KMS-11 (cell line): ENCODE measurements around the gene DMD.

ENCODE experiments used
- H2AFZ ChIP-seq: fragments of 200-600 bp; sonication (generic); 2 replicates; pipeline ENCODE4 v1.6.1; 2016; ENCODE audit warnings: antibody characterized with exemption, mixed run types, low read depth
- H3K27ac ChIP-seq: fragments of 200-600 bp; sonication (generic); 2 replicates; pipeline ENCODE4 v1.6.1; 2016; ENCODE audit warnings: mild to moderate bottlenecking, mixed run types
- H3K27me3 ChIP-seq: fragments of 200-600 bp; sonication (generic); 2 replicates; pipeline ENCODE4 v1.6.1; 2017; ENCODE audit warnings: mild to moderate bottlenecking, low read depth, mixed run types, moderate library complexity; ENCODE audit not compliant: insufficient read depth
- H3K36me3 ChIP-seq: fragments of 200-600 bp; sonication (generic); 2 replicates; pipeline ENCODE4 v1.6.1; 2017; ENCODE audit warnings: mild to moderate bottlenecking, mixed run types; ENCODE audit not compliant: insufficient read depth
- H3K4me1 ChIP-seq: fragments of 200-600 bp; sonication (generic); 2 replicates; pipeline ENCODE4 v1.6.1; 2016; ENCODE audit warnings: mild to moderate bottlenecking, low read depth, mixed run types; ENCODE audit not compliant: poor library complexity, severe bottlenecking
- H3K4me2 ChIP-seq: fragments of 200-600 bp; sonication (generic); 2 replicates; pipeline ENCODE4 v1.7.0; 2016; ENCODE audit warnings: mild to moderate bottlenecking, mixed run types
- H3K4me3 ChIP-seq: fragments of 200-600 bp; sonication (generic); IDR thresholded peaks from 2 replicates; pipeline ENCODE4 v1.6.1; 2017; ENCODE audit warnings: low read depth, low read length, mixed read lengths; ENCODE audit not compliant: insufficient read depth
- H3K79me2 ChIP-seq: fragments of 200-600 bp; sonication (generic); 2 replicates; pipeline ENCODE4 v1.6.1; 2016; ENCODE audit warnings: low read depth, mixed run types; ENCODE audit not compliant: insufficient read depth
- H3K9ac ChIP-seq: fragments of 200-600 bp; sonication (generic); 2 replicates; pipeline ENCODE4 v1.6.1; 2016; ENCODE audit warnings: mild to moderate bottlenecking, mixed run types
- H4K20me1 ChIP-seq: fragments of 200-600 bp; sonication (generic); 2 replicates; pipeline ENCODE4 v1.6.1; 2016; ENCODE audit warnings: mild to moderate bottlenecking, mixed run types; ENCODE audit not compliant: insufficient read depth
- CTCF ChIP-seq: fragments of 200-600 bp; sonication (generic); conservative IDR thresholded peaks from 2 replicates; pipeline ENCODE4 v1.6.1; 2017; ENCODE audit warnings: low read depth, mild to moderate bottlenecking, antibody characterized with exemption, low read length, moderate library complexity, mixed read lengths

Gene DMD

GRCh38 chrX:32576885-32577284 lies 634.5 kb downstream of the DMD start:
- Histone ChIP-seq H3K27ac (no peak overlapping the region), H3K79me2 (no peaks in the 10 kb centered on the region), H3K4me3 (no peak overlapping the region), H3K4me1 (no peaks in the 10 kb centered on the region), H3K9ac (no peak overlapping the region), H4K20me1 (no peaks in the 10 kb centered on the region), H3K27me3 (no peaks in the 10 kb centered on the region), H2AFZ (no peak overlapping the region), H3K36me3 (no peaks in the 10 kb centered on the region), H3K4me2 (no peak overlapping the region)
- no peak for TF ChIP-seq CTCF

- Histone ChIP-seq H3K27me3 (no peaks in the 10 kb centered on the region), H3K79me2 (no peaks in the 10 kb centered on the region), H2AFZ (no peak overlapping the region), H3K27ac (no peak overlapping the region), H3K4me2 (no peak overlapping the region), H3K36me3 (no peaks in the 10 kb centered on the region), H3K9ac (no peak overlapping the region), H3K4me1 (no peaks in the 10 kb centered on the region), H4K20me1 (no peaks in the 10 kb centered on the region), H3K4me3 (no peak overlapping the region)
- no peak for TF ChIP-seq CTCF
Observed at GRCh38 chrX:32572644-32573043, 638.7 kb downstream of the DMD start.

- no peak overlapping the region for H3K4me2 ChIP-seq
- H3K79me2 ChIP-seq: no peaks in the 10 kb centered on the region
- H3K4me1 ChIP-seq: no peaks in the 10 kb centered on the region
- H4K20me1 ChIP-seq: no peaks in the 10 kb centered on the region
- H3K4me3 ChIP-seq: no peak overlapping the region
- no peak for TF ChIP-seq CTCF
- no peaks in the 10 kb centered on the region for H3K27me3 ChIP-seq
- no peaks in the 10 kb centered on the region for H3K36me3 ChIP-seq
- no peak overlapping the region for H3K9ac ChIP-seq
- H3K27ac ChIP-seq: no peak overlapping the region
- no peak overlapping the region for H2AFZ ChIP-seq
Observed at GRCh38 chrX:32571579-32571978, 639.8 kb downstream of the DMD start.

GRCh38 chrX:32562261-32562660 lies 649.1 kb downstream of the DMD start:
- Histone ChIP-seq H3K9ac (no peak overlapping the region), H3K36me3 (no peaks in the 10 kb centered on the region), H3K27ac (no peak overlapping the region), H3K4me3 (no peak overlapping the region), H2AFZ (no peak overlapping the region), H3K4me2 (no peak overlapping the region), H4K20me1 (no peaks in the 10 kb centered on the region), H3K27me3 (no peaks in the 10 kb centered on the region), H3K79me2 (no peaks in the 10 kb centered on the region), H3K4me1 (no peaks in the 10 kb centered on the region)
- TF ChIP-seq CTCF: no peak

GRCh38 chrX:32545101-32545500 lies 666.2 kb downstream of the DMD start:
- Histone ChIP-seq H3K4me3 (no peak overlapping the region), H3K9ac (no peak overlapping the region), H3K79me2 (no peaks in the 10 kb centered on the region), H3K4me1 (no peaks in the 10 kb centered on the region), H2AFZ (no peak overlapping the region), H3K27ac (no peak overlapping the region), H3K36me3 (no peaks in the 10 kb centered on the region), H4K20me1 (no peaks in the 10 kb centered on the region), H3K4me2 (no peak overlapping the region), H3K27me3 (no peaks in the 10 kb centered on the region)
- no peak for TF ChIP-seq CTCF
